ENCODE measurements around the gene BICD1.

Gene BICD1

DNA sequence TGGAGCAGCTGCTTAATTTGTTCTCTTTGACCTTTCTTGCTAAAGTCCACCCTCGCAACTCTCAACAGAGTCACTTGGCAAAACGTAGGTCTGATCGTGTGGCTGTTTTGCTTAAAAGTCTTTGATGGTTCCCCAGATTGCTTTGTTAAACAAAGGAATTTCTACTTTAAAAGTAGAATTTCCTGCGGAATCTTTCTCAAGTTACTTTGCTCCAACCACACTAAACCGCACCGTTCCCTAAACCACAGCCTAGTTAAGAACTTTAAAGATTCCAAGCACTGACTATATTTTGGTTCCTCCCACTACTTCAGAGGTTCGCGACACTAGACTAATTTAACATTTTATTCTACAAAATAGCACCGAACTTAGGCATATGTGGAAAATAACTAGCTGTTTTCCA lies 177.9 kb downstream of the BICD1 start:
- no peak for DNase-seq (ENCODE audit: low spot score)

DNA sequence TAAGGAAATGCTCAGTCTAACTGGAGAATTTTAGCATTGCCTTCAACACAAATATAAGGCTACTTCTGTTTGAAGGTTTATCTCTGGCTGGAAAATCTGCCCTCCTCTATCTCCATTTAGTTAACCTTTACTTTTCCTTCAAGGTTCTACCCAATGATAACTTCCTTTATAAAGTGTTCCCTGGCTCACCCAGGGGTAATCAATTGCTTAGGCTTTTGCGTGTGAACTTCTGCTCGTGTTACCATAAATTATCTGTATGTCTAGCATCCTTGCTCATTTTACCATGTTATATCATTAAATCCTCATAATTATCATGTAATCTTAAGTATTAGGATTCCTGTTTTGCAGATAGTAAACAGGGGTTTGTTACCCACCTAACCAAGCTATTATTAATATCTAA lies 178.4 kb downstream of the BICD1 start:
- DNase-seq (ENCODE audit: low spot score): no peak

DNA sequence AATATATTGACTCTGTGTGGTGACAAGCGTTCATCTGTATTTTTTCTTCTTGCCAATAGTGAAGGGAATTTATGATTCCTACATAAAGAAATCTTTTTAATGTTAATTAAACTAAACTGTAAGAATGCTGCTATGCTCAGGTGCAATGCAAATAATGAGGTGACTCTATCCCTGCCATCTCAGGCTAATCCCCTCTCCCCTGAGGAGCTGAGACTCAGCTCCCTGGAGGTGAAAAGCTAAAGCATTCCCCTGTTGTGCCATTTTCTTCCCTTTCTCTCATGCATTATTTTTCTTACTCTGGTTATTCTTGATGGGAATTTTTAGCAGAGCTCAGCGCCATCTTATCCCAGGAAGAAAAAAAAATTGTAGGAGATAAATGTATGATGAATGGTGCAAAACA lies 178.8 kb downstream of the BICD1 start:
- DNase-seq (ENCODE audit: low spot score): no peak

DNA sequence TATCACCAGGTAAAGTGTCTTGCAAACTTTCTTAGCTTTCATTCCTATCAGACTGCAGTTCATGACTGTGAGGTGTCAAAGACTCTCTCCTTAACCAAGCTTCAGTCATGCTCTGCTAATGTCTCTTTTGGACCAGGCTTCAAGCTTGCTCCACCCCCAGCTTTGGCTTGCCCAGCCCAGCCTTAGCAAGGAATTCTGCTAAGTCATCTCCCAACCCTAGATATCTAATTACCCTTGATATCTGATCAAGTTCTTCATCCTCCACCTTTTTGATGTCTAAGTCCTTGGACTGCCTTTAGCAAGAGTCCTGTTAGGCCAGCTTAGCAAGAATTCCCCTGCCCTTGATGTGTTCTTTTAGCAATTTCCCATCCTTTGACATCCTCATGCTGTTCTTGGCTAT lies 183.8 kb downstream of the BICD1 start:
- peak; percentile 16 for DNase-seq (ENCODE audit: low spot score)

DNA sequence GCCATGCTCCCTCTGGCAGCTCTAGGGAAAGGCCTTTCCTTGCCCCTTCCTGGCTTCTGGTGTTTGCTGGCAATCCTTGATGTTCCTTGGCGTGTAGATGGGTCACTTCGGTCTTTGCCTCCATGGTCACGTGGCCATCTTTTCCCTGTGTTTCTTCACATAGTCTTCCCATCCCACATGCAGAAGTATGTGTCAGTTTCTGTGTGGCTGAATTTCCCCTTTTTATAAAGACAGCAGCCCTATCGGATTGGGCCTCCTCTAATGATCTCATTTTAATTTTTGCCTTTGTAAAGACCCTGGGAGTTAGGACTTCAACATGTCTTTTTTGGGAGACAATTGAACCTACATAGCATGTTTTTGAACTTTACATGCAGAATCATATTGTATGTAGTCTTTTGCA lies 185.5 kb downstream of the BICD1 start:
- no peak for DNase-seq (ENCODE audit: low spot score)

DNA sequence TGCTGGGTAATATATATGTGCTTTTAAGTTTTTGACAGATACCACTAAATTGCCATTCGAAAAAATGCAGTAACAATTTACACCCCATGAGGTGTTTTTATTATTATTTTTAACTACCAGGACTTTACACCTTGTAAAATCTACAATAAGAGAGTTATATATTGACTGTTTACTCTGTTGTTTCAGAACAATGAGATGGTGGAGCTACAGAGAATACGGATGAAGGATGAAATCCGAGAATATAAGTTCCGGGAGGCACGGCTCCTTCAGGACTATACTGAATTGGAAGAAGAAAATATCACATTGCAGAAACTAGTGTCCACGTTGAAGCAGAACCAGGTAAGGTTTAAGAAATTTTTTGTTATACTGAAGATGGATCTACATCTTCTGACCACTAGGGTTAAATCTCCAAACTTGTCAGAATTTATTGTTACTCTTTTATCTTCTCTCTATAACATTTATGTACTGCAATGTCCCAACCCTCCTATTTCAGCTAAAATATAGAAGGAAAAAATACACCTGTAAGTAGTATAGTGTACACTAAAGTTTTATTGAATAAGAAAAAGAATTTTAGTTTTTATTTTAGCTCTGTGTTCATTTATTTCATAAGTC lies 187.3 kb downstream of the BICD1 start:
- DNase-seq (ENCODE audit: low spot score): no peak

DNA sequence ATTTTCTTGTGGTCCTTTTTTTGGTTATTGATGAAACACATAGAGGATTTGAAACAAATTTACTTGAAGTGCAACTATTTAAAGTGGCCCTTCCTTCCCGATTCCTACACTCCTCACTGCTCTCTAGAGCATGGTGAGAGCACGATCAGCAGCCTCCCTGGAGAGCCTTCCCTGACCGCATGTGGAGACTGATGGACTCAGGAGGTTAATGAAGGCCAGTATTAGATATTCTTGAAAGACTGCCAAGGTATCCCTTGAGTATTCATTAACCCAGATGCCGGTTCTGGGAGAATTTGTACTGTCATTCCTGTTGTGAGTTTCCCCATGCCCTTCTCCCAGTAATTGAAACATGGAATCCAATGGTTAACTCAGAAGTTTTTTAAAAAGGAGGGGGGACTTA lies 189.9 kb downstream of the BICD1 start:
- no peak for DNase-seq (ENCODE audit: low spot score)

DNA sequence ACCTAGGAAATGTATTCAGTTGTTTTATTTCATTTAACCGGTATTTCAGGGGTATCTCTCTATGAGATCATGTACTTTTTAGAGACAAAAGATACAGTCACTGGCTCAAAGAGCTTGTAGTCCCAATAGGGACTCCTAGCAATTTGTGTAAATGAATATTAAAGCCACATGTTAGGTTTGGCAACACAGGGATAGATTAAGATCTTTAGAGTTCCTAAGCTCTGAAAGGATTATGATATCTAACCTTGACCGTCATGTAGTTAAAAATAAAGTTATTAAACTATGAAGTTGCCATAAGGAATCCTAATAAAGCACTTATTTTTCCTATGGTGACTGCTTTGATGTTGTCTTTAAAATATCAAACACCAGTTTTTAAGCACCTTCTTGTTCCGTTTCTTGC lies 192.3 kb downstream of the BICD1 start:
- DNase-seq (ENCODE audit: low spot score): no peak

DNA sequence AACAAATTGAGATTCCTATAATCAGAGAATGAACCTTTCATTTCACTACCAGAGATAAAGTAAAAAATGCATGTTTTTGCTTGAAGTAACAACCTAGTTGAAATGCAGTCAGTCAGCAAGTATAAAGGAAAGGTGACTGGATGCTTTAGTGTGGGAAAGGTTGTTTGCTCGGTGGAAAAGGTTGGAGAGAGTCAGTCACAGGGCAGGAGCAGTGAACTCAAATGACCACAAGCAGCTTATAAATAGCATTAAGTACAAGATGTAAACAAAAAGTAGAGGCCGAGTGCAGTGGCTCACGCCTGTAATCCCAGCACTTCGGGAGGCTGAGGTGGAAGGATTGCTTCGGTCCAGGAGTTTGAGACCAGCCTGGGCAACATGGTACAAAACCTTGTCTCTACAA lies 194.6 kb downstream of the BICD1 start:
- no peak for DNase-seq (ENCODE audit: low spot score)

DNA sequence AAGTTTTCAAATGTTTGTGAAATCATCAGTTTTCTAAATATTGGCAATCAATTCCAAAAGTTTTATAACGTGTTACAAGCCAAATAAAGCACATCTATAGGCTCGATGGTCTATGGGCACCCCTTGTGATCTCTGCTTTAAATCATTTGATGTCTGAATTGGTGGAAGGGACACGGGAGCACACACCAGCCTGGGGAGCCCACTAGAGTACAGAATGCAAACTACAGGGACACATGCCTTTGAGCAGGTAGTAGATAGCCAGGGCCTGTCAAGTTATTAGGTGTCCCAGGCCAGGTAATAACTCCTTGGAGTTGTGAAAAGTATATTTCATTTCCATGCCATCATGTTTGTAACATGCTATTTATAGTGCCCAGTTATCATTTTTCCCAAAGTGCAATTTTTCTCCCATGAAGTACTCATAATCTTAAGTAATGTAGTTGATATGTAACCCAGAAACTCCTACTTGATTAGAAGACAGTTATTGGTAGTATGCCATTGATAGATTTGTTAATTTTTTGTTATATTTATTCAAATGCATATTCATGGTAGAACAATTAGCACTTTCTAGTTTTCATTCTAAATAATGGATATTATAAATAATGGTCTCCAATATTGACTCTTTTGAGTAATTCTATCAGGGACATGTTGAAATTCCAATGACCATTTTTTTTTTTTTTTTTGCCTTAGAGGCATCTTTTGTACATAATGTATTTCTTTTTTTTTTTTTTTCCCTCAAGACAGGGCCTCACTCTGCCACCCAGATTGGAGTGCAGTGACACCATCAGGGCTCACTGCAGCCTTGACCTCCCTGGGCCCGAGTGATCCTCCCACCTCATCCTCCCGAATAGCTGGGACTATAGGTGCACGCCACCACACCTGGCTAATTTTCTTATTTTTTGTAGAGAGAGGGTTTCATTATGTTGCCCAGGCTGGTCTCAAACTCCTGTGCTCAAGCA lies 195.8 kb downstream of the BICD1 start:
- DNase-seq (ENCODE audit: low spot score): peak; percentile 27

DNA sequence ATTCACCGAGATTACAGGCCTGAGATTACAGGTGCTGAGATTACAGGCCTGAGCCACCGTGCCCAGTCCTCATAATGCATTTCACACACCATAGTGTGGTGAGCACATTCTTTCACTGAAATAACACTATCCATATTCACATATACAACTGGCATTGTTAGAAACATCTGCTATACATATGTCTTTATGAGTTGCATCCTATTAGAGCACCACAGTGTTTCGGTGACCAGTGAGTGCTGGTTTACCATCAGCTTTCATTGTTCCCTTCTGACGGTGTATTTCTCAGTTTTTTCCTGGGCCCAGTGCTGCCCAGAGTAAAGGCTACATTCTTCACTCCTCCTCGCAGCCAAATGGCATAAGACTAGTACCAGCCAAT lies 196.5 kb downstream of the BICD1 start:
- DNase-seq (ENCODE audit: low spot score): no peak

DNA sequence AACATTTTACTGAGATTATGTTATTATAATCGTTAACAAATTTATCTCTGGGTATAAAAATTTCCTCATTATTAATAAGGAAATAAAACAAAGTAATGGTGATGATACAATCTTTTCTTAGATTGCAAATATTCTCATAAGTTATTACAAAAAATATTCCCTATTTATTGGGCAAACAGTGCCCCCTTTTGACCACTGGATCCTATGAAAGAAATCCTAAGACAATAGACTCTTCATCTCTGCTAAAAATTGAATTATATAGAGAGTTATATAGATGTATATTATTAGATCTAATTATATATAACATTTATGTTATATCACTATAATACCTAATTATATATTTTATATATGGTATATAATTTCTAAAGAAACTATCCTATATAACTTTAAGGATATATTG lies 198.5 kb downstream of the BICD1 start:
- peak; percentile 20 for DNase-seq (ENCODE audit: low spot score)

DNA sequence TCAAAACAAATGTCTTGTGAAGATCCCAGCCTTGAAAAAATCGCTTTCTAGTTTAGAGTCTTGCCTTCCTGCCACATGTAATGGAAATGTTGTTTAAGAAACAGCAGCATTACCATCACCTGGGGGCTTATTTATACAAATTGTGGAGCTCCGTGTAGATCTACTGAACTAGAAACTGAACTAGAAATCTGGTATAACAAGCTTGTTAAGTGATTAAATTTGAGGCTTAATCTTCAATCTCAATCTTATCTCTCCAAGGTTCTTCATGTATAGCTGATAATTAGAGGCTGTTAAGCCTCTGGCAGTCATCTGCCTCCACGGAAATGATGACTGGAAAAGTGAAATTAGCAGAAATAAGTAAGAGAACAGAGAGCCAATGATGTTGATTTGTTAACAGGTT lies 200.7 kb downstream of the BICD1 start:
- DNase-seq (ENCODE audit: low spot score): no peak

DNA sequence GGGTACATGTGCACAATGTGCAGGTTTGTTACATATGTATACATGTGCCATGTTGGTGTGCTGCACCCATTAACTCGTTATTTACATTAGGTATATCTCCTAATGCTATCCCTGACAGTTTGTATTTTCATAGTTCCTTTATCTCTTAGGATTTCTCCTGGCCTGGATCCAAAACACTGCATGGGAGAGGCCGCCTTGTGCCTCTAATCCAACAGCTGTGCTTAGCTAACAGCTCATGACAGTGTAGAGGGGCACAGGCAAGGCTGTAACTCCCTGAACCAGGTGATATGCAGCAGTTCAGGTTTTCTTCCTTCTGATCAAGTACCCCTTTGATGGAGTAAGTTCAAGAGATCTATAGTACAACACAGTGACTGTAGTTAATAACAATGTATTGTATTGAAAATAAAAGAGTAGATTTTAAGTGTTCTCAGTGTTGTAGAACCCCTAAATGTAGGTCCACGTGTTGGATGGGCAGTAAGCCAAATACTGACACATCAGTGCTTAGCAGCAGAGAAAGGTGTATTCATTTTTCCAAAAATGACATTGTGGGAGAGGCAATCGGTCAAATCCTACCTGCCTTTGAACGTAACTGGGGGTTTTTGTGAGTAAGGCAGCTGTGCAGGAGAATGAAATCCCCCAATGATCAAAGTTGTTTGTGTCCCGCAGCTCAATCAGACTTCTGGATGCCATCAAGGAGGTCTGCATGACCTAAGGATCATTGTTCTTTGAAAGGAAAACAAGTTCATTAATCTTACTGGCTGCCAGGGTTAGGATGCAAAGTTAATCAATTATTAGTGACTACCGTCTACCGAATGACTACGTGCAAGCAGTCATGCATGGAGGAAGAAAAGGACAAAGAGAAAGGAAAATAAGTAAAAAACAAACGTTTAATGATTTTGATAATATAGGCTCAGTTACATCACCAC lies 203.4 kb downstream of the BICD1 start:
- DNase-seq (ENCODE audit: low spot score): no peak

DNA sequence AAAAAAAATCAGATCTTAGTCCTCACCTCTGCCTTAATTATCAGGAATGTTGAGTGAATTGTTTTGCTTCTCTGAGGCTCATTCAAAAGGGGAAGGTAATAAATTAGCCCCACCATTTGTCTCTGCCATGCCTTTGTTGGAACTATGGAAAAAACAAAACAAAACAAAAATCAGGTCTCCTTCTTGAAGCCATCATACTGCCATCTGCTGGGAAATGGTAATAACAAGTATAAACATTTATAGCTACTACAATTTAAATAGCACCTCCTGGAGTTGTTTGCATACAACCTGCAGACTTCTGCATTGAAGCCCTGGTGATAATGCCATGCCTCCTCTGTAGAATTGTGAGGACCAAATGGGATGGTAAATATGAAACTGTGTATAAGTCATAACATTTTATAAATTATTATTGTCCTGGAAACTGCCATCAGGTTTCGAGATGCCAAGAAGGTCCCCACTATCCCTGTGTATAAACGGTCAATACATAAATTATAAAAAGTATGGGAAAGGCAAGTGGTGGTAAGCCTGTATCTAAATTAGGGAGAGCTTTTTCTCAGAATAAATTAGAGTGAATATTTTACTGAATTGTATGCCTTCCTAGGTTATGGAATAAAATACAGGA lies 205.5 kb downstream of the BICD1 start:
- peak; percentile 29 for DNase-seq (ENCODE audit: low spot score)

DNA sequence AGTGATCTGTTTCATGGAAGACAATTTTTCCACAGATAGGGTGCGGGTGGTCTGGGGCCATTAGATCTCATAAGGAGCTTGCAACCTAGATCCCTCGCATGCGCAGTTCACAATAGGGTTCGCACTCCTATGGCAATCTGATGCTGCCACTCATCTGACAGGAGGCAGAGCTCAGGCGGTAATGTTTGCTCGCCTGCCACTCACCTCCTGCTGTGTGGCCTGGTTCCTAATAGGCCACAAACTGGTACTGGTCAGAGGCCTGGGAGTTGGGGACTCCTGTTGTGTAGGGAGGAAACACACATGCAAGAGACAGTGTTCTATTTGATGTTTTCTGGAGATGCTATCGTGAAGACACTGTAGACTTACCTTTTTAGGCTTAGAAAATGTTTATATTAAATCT lies 215.7 kb downstream of the BICD1 start:
- no peak for DNase-seq (ENCODE audit: low spot score)

DNA sequence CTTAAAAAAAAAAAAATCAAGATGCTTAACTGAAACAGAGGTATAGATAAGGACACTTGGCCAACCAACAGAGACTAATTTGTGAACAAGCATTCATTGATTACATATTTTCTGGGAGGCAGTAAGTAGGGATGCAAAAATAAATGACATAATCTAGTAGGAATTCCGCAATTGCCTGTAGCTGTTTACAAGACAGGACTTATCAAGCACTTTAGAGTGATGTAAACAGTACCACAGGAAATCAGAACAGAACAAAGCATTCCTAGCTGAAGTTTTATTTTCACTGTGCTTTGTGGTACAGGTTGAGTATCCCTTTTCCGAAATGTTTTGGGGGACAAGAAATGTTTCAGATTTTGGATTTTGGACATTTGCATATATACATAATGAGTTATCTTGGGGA lies 224.5 kb downstream of the BICD1 start:
- DNase-seq (ENCODE audit: low spot score): no peak

DNA sequence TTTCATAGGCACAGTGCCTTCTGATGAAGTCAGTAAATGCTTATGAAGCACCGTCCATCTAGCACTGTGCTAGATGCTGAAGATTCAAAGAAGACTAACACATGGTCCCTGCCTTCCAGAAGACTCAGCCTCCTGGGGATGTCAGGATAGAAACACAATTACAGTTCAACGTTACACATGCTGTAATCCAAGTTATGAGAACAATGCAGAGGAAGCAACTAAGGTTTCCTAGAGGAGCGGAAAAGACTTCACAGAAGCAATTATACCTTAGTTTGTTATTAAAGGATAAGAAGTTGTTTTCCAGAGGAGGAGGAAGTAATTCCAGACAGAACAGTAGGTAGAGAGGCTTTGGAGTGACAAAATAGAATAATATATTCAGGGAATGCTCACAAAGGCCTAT lies 225.8 kb downstream of the BICD1 start:
- DNase-seq (ENCODE audit: low spot score): no peak

DNA sequence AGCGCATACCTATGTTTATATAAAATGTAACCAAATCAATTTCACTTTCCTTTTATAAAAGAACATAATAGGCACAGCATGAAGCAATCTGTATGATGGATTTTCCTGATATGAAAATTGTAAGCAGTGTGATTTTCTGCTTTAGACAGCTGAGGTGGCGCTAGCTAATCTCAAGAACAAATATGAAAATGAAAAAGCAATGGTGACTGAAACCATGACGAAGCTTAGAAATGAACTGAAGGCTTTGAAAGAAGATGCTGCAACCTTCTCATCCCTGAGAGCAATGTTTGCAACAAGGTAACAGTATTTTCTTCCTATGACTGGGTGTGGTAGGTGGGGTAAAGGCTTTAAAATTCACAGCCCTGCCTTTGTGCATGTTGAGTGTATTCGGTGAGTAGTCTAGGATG lies 227.7 kb downstream of the BICD1 start:
- DNase-seq (ENCODE audit: low spot score): no peak

DNA sequence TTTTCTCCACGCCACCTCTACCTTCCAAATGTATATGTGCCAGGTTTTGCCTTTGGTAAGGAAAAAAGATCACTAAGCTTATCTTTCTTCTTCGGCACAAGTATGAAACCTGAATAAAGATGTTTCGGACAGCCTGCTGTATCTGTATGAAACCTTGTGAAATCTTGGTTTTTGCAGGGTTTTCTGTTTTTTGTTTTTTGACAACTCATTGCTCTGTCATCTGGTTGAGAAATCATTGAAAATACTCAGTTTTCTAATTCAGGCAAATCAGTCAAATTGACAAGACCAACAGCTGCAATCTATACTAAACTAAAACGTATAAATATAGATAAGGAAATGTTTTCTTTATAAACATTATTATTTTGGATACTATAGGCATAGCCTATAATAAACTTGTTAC lies 229.6 kb downstream of the BICD1 start:
- no peak for DNase-seq (ENCODE audit: low spot score)

DNA sequence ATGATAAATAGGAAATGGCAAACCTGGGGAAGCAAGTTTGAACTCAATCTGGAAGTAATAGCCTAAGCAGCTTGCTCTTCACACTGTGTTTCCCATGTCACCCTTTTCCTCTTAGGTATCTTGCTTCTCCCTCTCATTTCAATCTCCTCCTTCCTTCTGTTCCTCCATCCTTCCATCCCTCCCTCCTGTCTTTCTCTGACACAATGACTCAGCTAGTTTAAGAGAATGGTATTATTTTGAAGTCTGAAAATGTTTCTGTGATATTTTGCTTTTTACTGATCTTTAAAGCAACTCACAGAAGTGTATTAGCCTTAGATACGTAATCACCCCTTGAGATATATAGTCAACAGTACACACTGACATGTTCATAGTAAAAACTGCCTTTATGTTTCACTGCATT lies 236.8 kb downstream of the BICD1 start:
- DNase-seq (ENCODE audit: low spot score): no peak

DNA sequence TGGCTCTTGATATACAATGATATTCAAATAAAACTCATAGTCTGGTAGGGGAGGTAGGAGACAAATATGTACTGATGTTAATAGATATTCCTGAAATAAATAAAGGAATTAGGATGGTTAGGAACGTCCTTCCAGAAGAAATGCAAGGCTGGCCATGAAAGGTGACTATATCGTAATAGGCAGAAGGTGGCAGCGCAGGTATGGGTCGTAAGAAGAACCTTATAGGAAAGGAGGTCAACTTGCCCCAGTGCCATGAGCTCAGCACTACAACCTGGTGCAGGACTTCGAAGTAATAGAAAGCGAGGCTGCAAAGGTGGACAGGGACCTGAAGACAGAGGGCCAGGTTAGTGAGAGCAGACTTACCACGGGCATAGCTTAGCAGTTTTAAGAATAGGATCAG lies 237.4 kb downstream of the BICD1 start:
- DNase-seq (ENCODE audit: low spot score): no peak

All from hepatic stellate cell (primary cell).